Measurements from ENCODE around the gene ANO3. TPM values are rescaled to one million over a fixed set of nuclear protein-coding genes. Genes with fewer than 3 reads are reported as not detected.
"Not testable (repeated sequence)": the region's sequence is repeated elsewhere in the genome, so short reads cannot be mapped to it uniquely, and the experiment has no call there.

Gene ANO3
- total and polyA plus RNA-seq, 5 experiments from 2014 or later = not detected

GRCh38 chr11:26572770-26573402 lies 241.0 kb downstream of the ANO3 start:
- POLR2A ChIA-PET = no interaction called here
- no peak overlapping the region for H3K27ac Mint-ChIP-seq
- H3K36me3 Mint-ChIP-seq = no peaks in the 10 kb centered on the region
- no peak overlapping the region for H3K4me3 Mint-ChIP-seq
- H3K27me3 Mint-ChIP-seq = no peaks in the 10 kb centered on the region
- DNase-seq (no peak), ATAC-seq (no peak)
- H3K9me3 Mint-ChIP-seq = peaks cover 0 to 5% (median 0%) of the 10 kb centered on the region in 9 donors
- no peaks in the 10 kb centered on the region for H3K4me1 Mint-ChIP-seq

DNA sequence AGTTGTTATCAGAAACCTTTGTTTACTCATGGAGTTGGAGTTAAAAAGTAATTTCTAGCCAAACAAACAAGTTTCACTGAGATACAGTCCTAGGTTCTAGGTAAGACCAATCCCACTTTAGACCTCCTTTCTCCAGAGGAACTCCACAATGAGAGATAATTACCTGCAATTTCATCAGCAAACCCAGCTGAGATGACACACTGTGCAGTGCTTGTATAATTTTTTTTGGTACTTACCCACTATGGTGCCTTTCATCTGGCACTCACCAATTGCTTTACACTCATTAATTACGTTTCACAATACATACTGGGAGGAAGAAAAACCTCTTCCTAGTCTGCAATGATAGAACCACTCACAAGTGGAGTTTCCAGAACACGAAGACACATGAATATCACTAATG lies 242.0 kb downstream of the ANO3 start:
- ATAC-seq (no peak), DNase-seq (no peak)
- Mint-ChIP-seq H3K4me3 (no peak overlapping the region), H3K9me3 (peaks cover 0 to 3% (median 0%) of the 10 kb centered on the region in 9 donors), H3K27ac (no peak overlapping the region), H3K27me3 (no peaks in the 10 kb centered on the region), H3K36me3 (no peaks in the 10 kb centered on the region), H3K4me1 (no peaks in the 10 kb centered on the region)
- POLR2A ChIA-PET = no interaction called here

GRCh38 chr11:26575946-26576345 lies 244.0 kb downstream of the ANO3 start:
- ATAC-seq (no peak), DNase-seq (no peak)
- Mint-ChIP-seq H3K27me3 (no peaks in the 10 kb centered on the region), H3K36me3 (no peaks in the 10 kb centered on the region), H3K4me3 (no peak overlapping the region), H3K27ac (no peak overlapping the region), H3K9me3 (peaks cover 0 to 3% (median 0%) of the 10 kb centered on the region in 9 donors), H3K4me1 (no peaks in the 10 kb centered on the region)
- POLR2A ChIA-PET = no interaction called here

GRCh38 chr11:26578998-26579661 lies 247.2 kb downstream of the ANO3 start:
- H3K9me3 Mint-ChIP-seq = peaks cover 0 to 3% (median 0%) of the 10 kb centered on the region in 9 donors
- H3K27ac Mint-ChIP-seq = no peak overlapping the region
- no peak for DNase-seq
- no peak for ATAC-seq
- H3K36me3 Mint-ChIP-seq = no peaks in the 10 kb centered on the region
- POLR2A ChIA-PET = no interaction called here
- peaks cover 0 to 1% (median 0%) of the 10 kb centered on the region in 4 donors for H3K4me1 Mint-ChIP-seq
- no peaks in the 10 kb centered on the region for H3K27me3 Mint-ChIP-seq
- H3K4me3 Mint-ChIP-seq = no peak overlapping the region

DNA sequence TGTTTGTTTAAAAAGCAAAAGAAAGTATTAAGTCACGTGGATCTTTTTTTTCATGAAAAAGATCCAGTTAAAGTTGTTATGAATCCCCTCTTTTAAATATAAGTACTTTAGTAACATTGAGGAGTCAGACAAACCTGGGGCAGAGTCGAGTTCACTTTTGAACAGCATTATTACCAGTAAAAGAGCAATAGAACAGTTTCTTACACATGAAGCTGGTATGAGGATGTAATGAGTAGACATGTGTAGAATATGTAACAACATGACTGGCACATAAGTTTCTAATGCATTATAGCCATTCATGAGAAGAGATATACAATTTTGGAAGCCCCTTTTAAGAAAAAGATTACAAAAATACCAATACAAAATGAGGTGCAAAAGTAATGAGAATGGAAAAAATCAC lies 247.8 kb downstream of the ANO3 start:
- Mint-ChIP-seq H3K27me3 (no peaks in the 10 kb centered on the region), H3K4me1 (peaks cover 0 to 1% (median 0%) of the 10 kb centered on the region in 4 donors), H3K36me3 (no peaks in the 10 kb centered on the region), H3K4me3 (no peak overlapping the region), H3K27ac (no peak overlapping the region), H3K9me3 (peaks cover 0 to 3% (median 0%) of the 10 kb centered on the region in 9 donors)
- POLR2A ChIA-PET = no interaction called here
- ATAC-seq (no peak), DNase-seq (no peak)

DNA sequence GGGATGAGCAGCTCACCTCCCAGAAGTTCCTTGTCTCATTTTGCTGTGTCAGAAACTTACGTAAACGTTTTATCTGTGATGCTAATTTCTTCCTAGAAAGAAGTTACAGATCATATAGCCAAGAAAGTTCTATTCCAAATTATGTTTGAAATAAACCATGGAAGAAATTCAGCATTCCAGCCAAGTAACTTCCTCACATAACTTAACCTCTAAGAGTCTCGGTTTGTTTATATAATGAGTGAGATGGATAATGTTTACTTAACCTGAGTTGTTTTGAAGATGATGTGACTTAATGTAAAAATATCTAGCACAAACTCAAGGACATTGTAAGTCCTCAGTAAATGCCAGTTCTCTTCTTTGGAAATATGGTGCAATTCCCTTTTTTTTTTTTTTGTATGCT lies 249.0 kb downstream of the ANO3 start:
- H3K9me3 Mint-ChIP-seq = peaks cover 0 to 8% (median 0%) of the 10 kb centered on the region in 9 donors
- no peak overlapping the region for H3K27ac Mint-ChIP-seq
- POLR2A ChIA-PET = no interaction called here
- no peaks in the 10 kb centered on the region for H3K36me3 Mint-ChIP-seq
- H3K4me1 Mint-ChIP-seq = peaks cover 0 to 1% (median 0%) of the 10 kb centered on the region in 4 donors
- DNase-seq (no peak), ATAC-seq (no peak)
- no peaks in the 10 kb centered on the region for H3K27me3 Mint-ChIP-seq
- no peak overlapping the region for H3K4me3 Mint-ChIP-seq

- ATAC-seq (no peak), DNase-seq (no peak)
- Mint-ChIP-seq H3K4me3 (no peak overlapping the region), H3K4me1 (peaks cover 0 to 1% (median 0%) of the 10 kb centered on the region in 4 donors), H3K36me3 (no peaks in the 10 kb centered on the region), H3K27me3 (no peaks in the 10 kb centered on the region), H3K27ac (no peak overlapping the region), H3K9me3 (peaks cover 0 to 8% (median under 1%) of the 10 kb centered on the region in 9 donors)
- POLR2A ChIA-PET = no interaction called here
Measured at GRCh38 chr11:26583550-26583949, 251.6 kb downstream of the ANO3 start.

GRCh38 chr11:26584818-26585217 lies 252.9 kb downstream of the ANO3 start:
- Mint-ChIP-seq H3K36me3 (no peaks in the 10 kb centered on the region), H3K27me3 (no peaks in the 10 kb centered on the region), H3K27ac (no peak overlapping the region)

DNA sequence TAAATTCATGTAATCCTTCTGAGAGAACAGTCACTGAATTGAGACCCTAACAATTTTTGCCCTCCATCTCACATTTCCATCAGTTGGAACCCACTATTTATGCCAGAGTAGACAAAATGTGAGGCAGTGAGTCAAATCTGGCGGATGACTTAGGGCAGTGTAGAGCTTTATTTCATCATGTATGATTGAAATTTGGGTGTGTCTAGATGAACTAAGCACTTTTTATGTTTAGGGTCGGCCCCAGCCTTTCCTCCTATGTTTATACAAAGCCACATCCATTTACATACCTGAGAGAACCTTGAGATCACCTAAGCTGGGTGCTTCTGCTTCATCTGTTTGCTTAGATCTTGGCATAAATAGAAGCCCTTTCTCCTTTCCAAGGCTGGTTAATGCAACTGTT lies 255.1 kb downstream of the ANO3 start:
- Mint-ChIP-seq H3K9me3 (peaks cover 0 to 24% (median 10%) of the 10 kb centered on the region in 9 donors), H3K27ac (no peak overlapping the region), H3K27me3 (no peaks in the 10 kb centered on the region), H3K4me3 (no peak overlapping the region), H3K36me3 (no peaks in the 10 kb centered on the region), H3K4me1 (peaks cover 0 to 1% (median 0%) of the 10 kb centered on the region in 4 donors)
- DNase-seq (no peak), ATAC-seq (no peak)
- POLR2A ChIA-PET = no interaction called here

More at GRCh38 chr11:26584818-26585217, 252.9 kb downstream of the ANO3 start:
- Mint-ChIP-seq H3K4me3 (no peak overlapping the region), H3K4me1 (peaks cover 0 to 1% (median 0%) of the 10 kb centered on the region in 4 donors), H3K9me3 (peaks cover 0 to 13% (median 6%) of the 10 kb centered on the region in 9 donors)
- no peak for ATAC-seq
- POLR2A ChIA-PET = no interaction called here
- DNase-seq = no peak

- DNase-seq = no peak
- H3K4me3 Mint-ChIP-seq = no peak overlapping the region
- H3K4me1 Mint-ChIP-seq = no peaks in the 10 kb centered on the region
- POLR2A ChIA-PET = no interaction called here
- no peaks in the 10 kb centered on the region for H3K36me3 Mint-ChIP-seq
- peaks cover 0 to 34% (median 11%) of the 10 kb centered on the region in 9 donors for H3K9me3 Mint-ChIP-seq
- no peak overlapping the region for H3K27ac Mint-ChIP-seq
- ATAC-seq = no peak
- H3K27me3 Mint-ChIP-seq = no peaks in the 10 kb centered on the region
Measured at GRCh38 chr11:26593691-26594090, 261.8 kb downstream of the ANO3 start.

DNA sequence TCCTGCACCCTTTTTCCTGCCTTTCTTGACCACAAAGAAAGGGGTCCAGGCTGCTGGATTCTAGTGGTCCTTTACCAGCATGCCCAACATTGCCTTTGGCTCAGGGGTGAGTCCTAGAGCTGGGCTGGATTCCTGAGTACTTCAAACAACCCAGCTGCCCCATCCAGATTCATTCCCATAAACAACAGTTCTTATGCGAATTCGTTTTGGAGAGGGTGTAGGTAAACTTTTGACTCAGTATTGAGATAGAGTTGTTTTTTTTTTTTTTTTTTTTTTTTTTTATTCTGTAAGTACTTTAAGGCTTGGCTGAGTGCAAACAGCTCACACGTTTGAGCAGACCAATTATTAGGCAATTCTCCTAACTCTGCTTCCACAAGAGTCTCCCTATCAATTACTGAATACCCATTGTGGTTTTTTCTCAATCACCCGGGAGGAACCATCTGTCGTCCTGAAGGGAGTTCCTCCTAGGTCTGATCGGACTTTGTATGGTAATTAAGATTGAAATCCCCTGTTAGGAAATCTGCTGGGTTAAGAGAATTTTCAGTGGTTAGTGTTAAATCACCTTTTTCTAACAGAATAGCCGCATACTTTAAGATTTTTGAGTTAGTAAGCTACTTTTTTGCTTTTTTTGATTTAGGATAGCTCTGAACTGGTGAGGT lies 263.4 kb downstream of the ANO3 start:
- H3K4me3 Mint-ChIP-seq, H3K27me3 Mint-ChIP-seq, POLR2A ChIA-PET, H3K36me3 Mint-ChIP-seq, H3K4me1 Mint-ChIP-seq, H3K27ac Mint-ChIP-seq, ATAC-seq, DNase-seq: not testable (repeated sequence)
- peaks cover 2 to 25% (median 11%) of the 10 kb centered on the region in 9 donors for H3K9me3 Mint-ChIP-seq

GRCh38 chr11:26597049-26597689 lies 265.2 kb downstream of the ANO3 start:
- H3K27me3 Mint-ChIP-seq, H3K27ac Mint-ChIP-seq, ATAC-seq, POLR2A ChIA-PET, H3K4me3 Mint-ChIP-seq, H3K36me3 Mint-ChIP-seq, H3K4me1 Mint-ChIP-seq, DNase-seq: not testable (repeated sequence)
- peaks cover 5 to 29% (median 10%) of the 10 kb centered on the region in 9 donors for H3K9me3 Mint-ChIP-seq

GRCh38 chr11:26597899-26598298 lies 266.0 kb downstream of the ANO3 start:
- Mint-ChIP-seq H3K9me3 (peaks cover 6 to 31% (median 10%) of the 10 kb centered on the region in 9 donors), H3K36me3 (no peaks in the 10 kb centered on the region), H3K4me3 (no peak overlapping the region), H3K4me1 (no peaks in the 10 kb centered on the region), H3K27ac (no peak overlapping the region), H3K27me3 (peaks cover 0 to 3% (median 0%) of the 10 kb centered on the region in 5 donors)
- ATAC-seq (no peak), DNase-seq (no peak)
- POLR2A ChIA-PET = no interaction called here
